ENCODE results near the gene CENPV. TPM values are rescaled to one million over a fixed set of nuclear protein-coding genes. Genes with fewer than 3 reads are reported as not detected.

CENPV gene
- total and polyA plus RNA-seq, 2 donors from 2014 or later, result 9.0 to 42.3 TPM

DNA sequence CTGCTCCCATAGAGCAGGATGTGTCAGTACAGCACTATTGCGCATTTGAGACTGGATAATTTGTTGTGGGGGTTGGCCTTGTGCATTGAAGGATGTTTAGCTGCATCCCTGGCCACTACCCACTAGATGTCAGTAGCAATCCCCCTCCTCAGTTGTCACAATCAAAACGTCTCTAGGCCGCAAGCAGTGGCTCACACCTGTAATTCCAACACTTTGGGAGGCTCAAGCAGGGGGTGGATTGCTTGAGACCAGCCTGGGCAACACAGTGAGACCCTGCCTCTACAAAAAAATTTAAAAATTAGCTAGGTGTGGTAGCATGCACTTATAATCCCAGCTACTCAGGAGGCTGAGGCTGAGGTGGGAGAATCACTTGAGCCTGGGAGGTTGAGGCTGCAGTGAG, 48.4 kb downstream of the CENPV start:
- peak in 3 of 5 donors; percentile 29 to 64 (median 44) for DNase-seq
- TF ChIP-seq, protein P1, sequence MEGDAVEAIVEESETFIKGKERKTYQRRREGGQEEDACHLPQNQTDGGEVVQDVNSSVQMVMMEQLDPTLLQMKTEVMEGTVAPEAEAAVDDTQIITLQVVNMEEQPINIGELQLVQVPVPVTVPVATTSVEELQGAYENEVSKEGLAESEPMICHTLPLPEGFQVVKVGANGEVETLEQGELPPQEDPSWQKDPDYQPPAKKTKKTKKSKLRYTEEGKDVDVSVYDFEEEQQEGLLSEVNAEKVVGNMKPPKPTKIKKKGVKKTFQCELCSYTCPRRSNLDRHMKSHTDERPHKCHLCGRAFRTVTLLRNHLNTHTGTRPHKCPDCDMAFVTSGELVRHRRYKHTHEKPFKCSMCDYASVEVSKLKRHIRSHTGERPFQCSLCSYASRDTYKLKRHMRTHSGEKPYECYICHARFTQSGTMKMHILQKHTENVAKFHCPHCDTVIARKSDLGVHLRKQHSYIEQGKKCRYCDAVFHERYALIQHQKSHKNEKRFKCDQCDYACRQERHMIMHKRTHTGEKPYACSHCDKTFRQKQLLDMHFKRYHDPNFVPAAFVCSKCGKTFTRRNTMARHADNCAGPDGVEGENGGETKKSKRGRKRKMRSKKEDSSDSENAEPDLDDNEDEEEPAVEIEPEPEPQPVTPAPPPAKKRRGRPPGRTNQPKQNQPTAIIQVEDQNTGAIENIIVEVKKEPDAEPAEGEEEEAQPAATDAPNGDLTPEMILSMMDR (IDR thresholded peaks at IDR 0.05; ENCODE audit: borderline replicate concordance, extremely low read depth, insufficient read depth), result peak; percentile 41
- no peak for FAIRE-seq
- H3K9me3 ChIP-seq (ENCODE audit: control insufficient read depth in 2 of 3, insufficient read depth in 1 of 3, low read length in 3 of 3), result no peaks in the 10 kb centered on the region
- no peak overlapping the region for H3K27ac ChIP-seq (ENCODE audit: low read depth in 2 of 2, low read length in 2 of 2)
- intact Hi-C loops (cut with DNase I), result no loop called here
- H3K4me1 ChIP-seq (ENCODE audit: control insufficient read depth in 2 of 3, insufficient read depth in 2 of 3, low read depth in 1 of 3, low read length in 3 of 3), result no peaks in the 10 kb centered on the region
- H3K27me3 ChIP-seq (ENCODE audit: control insufficient read depth, insufficient read depth, low read length), result no peaks in the 10 kb centered on the region
- no peak overlapping the region for H3K4me3 ChIP-seq (ENCODE audit: low read length in 3 of 3)
- H3K9ac ChIP-seq (ENCODE audit: low read length in 3 of 3), result no peak overlapping the region
- H3K36me3 ChIP-seq (ENCODE audit: control insufficient read depth in 2 of 3, insufficient read depth in 3 of 3, low read length in 3 of 3), result peaks cover 0 to 5% (median 2%) of the 10 kb centered on the region in 3 donors

DNA sequence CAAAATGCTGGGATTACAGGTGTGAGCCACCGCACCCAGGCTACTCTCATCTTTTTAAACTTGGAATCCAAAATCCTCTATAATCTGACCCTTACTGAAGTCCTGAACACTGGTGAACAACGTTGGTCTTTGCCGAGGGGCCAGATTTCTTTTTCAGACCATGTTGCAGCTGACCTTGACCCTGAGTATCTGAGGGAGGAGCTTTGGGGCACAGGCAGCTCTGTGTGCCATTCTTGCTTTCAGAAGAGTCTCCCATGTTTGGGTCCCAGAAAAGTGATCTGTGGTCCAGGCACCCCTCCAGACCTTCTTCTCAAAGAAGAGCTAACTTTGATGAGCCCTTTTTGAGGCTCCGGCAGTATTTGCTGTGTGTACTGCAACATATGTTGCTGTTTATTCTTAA, 50.4 kb downstream of the CENPV start:
- H3K9ac ChIP-seq (ENCODE audit: low read length in 3 of 3), result no peak overlapping the region
- no peaks in the 10 kb centered on the region for H3K27me3 ChIP-seq (ENCODE audit: control insufficient read depth, insufficient read depth, low read length)
- H3K4me3 ChIP-seq (ENCODE audit: low read length in 3 of 3), result no peak overlapping the region
- DNase-seq, result no peak
- TF ChIP-seq, protein P1 (IDR thresholded peaks at IDR 0.05; ENCODE audit: borderline replicate concordance, extremely low read depth, insufficient read depth), result no peak
- intact Hi-C loops (cut with DNase I), result no loop called here
- FAIRE-seq, result no peak
- H3K4me1 ChIP-seq (ENCODE audit: control insufficient read depth in 2 of 3, insufficient read depth in 2 of 3, low read depth in 1 of 3, low read length in 3 of 3), result peaks cover 0 to 6% (median 0%) of the 10 kb centered on the region in 3 donors
- no peaks in the 10 kb centered on the region for H3K9me3 ChIP-seq (ENCODE audit: control insufficient read depth in 2 of 3, insufficient read depth in 1 of 3, low read length in 3 of 3)
- H3K36me3 ChIP-seq (ENCODE audit: control insufficient read depth in 2 of 3, insufficient read depth in 3 of 3, low read length in 3 of 3), result peaks cover 0 to 5% (median 2%) of the 10 kb centered on the region in 3 donors
- H3K27ac ChIP-seq (ENCODE audit: low read depth in 2 of 2, low read length in 2 of 2), result no peak overlapping the region

DNA sequence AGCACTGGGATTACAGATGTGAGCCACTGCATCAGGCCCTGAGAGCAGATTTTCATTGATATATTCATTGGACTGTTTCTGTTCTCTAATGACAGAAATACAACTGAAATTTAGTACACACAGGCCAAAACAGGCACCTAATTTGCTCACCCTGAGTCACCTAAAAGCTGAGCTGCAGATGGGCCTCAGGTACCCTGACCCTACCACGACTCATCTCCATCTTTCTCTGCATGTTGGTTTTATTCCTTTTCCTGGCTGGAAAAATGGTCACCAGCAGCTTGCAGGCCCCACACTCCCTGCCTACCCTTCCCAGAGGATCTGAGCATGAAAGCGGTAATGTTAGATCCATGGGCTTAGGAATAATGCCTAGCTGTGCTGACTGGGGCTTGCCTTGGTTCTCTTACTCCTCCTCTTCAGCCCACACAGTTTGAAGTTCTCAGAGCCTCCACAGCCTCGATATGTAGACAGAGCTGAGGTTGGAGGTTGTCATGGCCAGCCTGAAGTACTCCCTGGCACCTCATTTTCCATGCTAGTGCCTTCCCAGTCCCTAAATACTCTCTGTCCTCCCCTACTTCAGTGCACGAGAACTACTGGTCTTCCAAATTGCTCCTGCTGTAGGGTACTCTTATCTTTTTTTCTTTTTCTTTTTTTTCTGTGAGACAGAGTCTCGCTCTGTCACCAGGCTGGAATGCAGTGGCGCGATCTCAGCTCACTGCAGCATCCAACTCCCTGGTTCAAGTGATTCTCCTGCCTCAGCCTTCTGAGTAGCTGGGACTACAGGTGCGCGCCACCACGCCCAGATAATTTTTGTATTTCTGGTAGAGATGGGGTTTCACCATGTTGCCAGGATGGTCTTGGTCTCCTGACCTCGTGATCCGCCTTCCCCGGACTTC, 51.1 kb downstream of the CENPV start:
- Histone ChIP-seq H3K27me3 (ENCODE audit: control insufficient read depth, insufficient read depth, low read length) (no peaks in the 10 kb centered on the region), H3K36me3 (ENCODE audit: control insufficient read depth in 2 of 3, insufficient read depth in 3 of 3, low read length in 3 of 3) (peaks cover 0 to 5% (median 2%) of the 10 kb centered on the region in 3 donors), H3K4me3 (ENCODE audit: low read length in 3 of 3) (no peak overlapping the region), H3K4me1 (ENCODE audit: control insufficient read depth in 2 of 3, insufficient read depth in 2 of 3, low read depth in 1 of 3, low read length in 3 of 3) (peaks cover 0 to 8% (median 3%) of the 10 kb centered on the region in 3 donors), H3K9ac (ENCODE audit: low read length in 3 of 3) (no peak overlapping the region), H3K9me3 (ENCODE audit: control insufficient read depth in 2 of 3, insufficient read depth in 1 of 3, low read length in 3 of 3) (no peaks in the 10 kb centered on the region), H3K27ac (ENCODE audit: low read depth in 2 of 2, low read length in 2 of 2) (no peak overlapping the region)
- DNase-seq (no peak), FAIRE-seq (no peak)
- intact Hi-C loops (cut with DNase I), result no loop called here
- TF ChIP-seq, protein P1 (IDR thresholded peaks at IDR 0.05; ENCODE audit: borderline replicate concordance, extremely low read depth, insufficient read depth), result no peak

Measured in kidney (tissue), 14 donors.